Transverse colon (tissue), 3 donors: ENCODE measurements around the gene RHAG.

Source experiments
- EP300 ChIP-seq: sonication (generic); formaldehyde crosslinking; IDR thresholded peaks from one replicate; pipeline ENCODE4 v1.6.1; 2017; ENCODE audit warnings: antibody characterized with exemption, low read depth
- POLR2A ChIP-seq: fragments of 450-650 bp; IDR thresholded peaks from one replicate; pipeline ENCODE4 v1.6.1; 2016; ENCODE audit warnings: antibody characterized with exemption, mild to moderate bottlenecking, moderate library complexity
- TF ChIP-seq, protein P1 (sequence below), 5 experiments: fragments of 200-600 bp in 3 of 5; fragments of 450-650 bp in 2 of 5; sonication (generic) in 3 of 5; IDR thresholded peaks; 1 replicate in 2 of 5; 2 replicates in 3 of 5; pipeline ENCODE4 v1.5.1; 2016 to 2017; ENCODE audit warnings: antibody characterized with exemption in 5 of 5, inconsistent platforms in 3 of 5, mild to moderate bottlenecking in 2 of 5, moderate library complexity in 1 of 5

DNA sequence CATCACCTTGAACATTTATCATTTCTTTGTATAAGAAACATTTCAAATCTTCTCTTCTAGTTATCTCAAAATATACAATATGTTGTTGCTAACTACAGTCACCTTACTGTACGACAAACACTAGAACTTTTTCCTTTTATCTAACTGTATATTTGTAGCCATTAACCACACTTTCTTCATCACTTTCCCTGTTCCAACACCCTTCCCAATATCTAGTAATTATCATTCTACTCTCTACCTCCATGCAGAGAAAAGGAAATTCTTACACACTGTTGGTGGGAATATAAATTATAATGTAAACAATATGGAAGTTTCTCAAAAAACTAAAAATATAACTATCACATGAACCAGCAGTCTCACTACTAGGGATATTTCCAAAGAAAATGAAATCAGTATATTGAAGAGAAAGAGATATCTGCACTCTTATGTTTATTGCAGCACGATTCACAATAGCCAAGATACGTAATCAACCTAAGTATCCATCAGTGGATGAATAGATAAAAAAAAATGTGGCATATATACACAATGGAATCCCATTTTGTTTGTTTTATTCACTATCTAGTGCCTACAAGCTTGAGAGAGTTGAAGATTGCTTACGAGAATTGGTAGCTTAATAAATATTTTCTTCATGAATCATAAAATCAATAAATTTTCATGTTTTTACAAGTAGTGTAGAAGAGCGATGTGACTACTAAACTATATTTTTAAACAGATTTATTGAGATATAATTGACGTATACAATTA is 2.4 kb downstream of the RHAG start:
- TF ChIP-seq, protein P1, sequence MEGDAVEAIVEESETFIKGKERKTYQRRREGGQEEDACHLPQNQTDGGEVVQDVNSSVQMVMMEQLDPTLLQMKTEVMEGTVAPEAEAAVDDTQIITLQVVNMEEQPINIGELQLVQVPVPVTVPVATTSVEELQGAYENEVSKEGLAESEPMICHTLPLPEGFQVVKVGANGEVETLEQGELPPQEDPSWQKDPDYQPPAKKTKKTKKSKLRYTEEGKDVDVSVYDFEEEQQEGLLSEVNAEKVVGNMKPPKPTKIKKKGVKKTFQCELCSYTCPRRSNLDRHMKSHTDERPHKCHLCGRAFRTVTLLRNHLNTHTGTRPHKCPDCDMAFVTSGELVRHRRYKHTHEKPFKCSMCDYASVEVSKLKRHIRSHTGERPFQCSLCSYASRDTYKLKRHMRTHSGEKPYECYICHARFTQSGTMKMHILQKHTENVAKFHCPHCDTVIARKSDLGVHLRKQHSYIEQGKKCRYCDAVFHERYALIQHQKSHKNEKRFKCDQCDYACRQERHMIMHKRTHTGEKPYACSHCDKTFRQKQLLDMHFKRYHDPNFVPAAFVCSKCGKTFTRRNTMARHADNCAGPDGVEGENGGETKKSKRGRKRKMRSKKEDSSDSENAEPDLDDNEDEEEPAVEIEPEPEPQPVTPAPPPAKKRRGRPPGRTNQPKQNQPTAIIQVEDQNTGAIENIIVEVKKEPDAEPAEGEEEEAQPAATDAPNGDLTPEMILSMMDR (IDR thresholded peaks at IDR 0.05): no peak
- TF ChIP-seq POLR2A (no peak), EP300 (no peak)
